GM19043 (cell line): ENCODE data around the gene CAPG.
A peak's percentile ranks its signal among the peaks of the same experiment; 100 is the strongest.
"Not testable (repeated sequence)": the region's sequence is repeated elsewhere in the genome, so short reads cannot be mapped to it uniquely, and the experiment has no call there.

Experiments
- ATAC-seq: cut with Tn5 transposase; IDR thresholded peaks from one replicate; pipeline ENCODE4 v1.9.1; 2021; ENCODE audit warnings: low read depth; ENCODE audit not compliant: unreplicated experiment

The CAPG gene

GRCh38 chr2:85409845-85410583 is at the start of gene CAPG:
Gene CAPG, minus strand, starts transcription at chr2:85410366. Its CDS starts 8,221 bp downstream, at chr2:85402145.
- ATAC-seq, result peak; percentile 69

- ATAC-seq, result no peak
Observed at GRCh38 chr2:85459771-85460170, 49.6 kb upstream of the CAPG start.

GRCh38 chr2:85458601-85459563 is 48.7 kb upstream of the CAPG start:
- ATAC-seq, result no peak

GRCh38 chr2:85457877-85458316 is 47.7 kb upstream of the CAPG start:
- ATAC-seq, result no peak

GRCh38 chr2:85457043-85457442 is 46.9 kb upstream of the CAPG start:
- no peak for ATAC-seq

GRCh38 chr2:85455552-85456090 is 45.5 kb upstream of the CAPG start:
- ATAC-seq, result no peak

GRCh38 chr2:85453571-85453970 is 43.4 kb upstream of the CAPG start:
- ATAC-seq, result no peak

- no peak for ATAC-seq
Observed at GRCh38 chr2:85452237-85452636, 42.1 kb upstream of the CAPG start.

- ATAC-seq, result no peak
Observed at GRCh38 chr2:85449214-85449588, 39.0 kb upstream of the CAPG start.

GRCh38 chr2:85448461-85449213 is 38.5 kb upstream of the CAPG start:
- no peak for ATAC-seq

GRCh38 chr2:85447222-85447585 is 37.0 kb upstream of the CAPG start:
- no peak for ATAC-seq

GRCh38 chr2:85446296-85447221 is 36.4 kb upstream of the CAPG start:
- no peak for ATAC-seq

GRCh38 chr2:85445316-85446295 is 35.4 kb upstream of the CAPG start:
- ATAC-seq, result no peak

- ATAC-seq, result no peak
Observed at GRCh38 chr2:85444629-85445172, 34.5 kb upstream of the CAPG start.

GRCh38 chr2:85441864-85442263 is 31.7 kb upstream of the CAPG start:
- no peak for ATAC-seq

- ATAC-seq, result no peak
Observed at GRCh38 chr2:85440729-85441128, 30.6 kb upstream of the CAPG start.

- no peak for ATAC-seq
Observed at GRCh38 chr2:85439986-85440385, 29.8 kb upstream of the CAPG start.

- ATAC-seq, result not testable (repeated sequence)
Observed at GRCh38 chr2:85439569-85439968, 29.4 kb upstream of the CAPG start.
